SK-N-SH treated with all-trans-retinoic acid at 6 μM for 48 hours (cell line): Measurements from ENCODE around the gene AGTPBP1.
A peak's percentile ranks its signal among the peaks of the same experiment; 100 is the strongest.

Experiments
- ARNTL ChIP-seq: fragments of 450-650 bp; formaldehyde crosslinking; IDR thresholded peaks from 2 replicates; pipeline ENCODE4 v1.5.0; 2020; ENCODE audit warnings: low read depth, mild to moderate bottlenecking, moderate library complexity, borderline replicate concordance
- BACH2 ChIP-seq: fragments of 250-450 bp; sonication (Bioruptor Pico); IDR thresholded peaks from 2 replicates; pipeline ENCODE4 v1.9.0; 2021; ENCODE audit warnings: mild to moderate bottlenecking, borderline replicate concordance
- ISL1 ChIP-seq: fragments of 250-450 bp; sonication (Bioruptor Pico); IDR thresholded peaks from 2 replicates; pipeline ENCODE4 v2.1.2; 2022; ENCODE audit warnings: mild to moderate bottlenecking, moderate library complexity
- PPARA ChIP-seq: fragments of 250-450 bp; sonication (Bioruptor Pico); IDR thresholded peaks from 2 replicates; pipeline ENCODE4 v1.5.0; 2020; ENCODE audit warnings: mild to moderate bottlenecking, borderline replicate concordance
- RARB ChIP-seq: fragments of 250-450 bp; sonication (Bioruptor Pico); IDR thresholded peaks from 2 replicates; pipeline ENCODE4 v1.8.0; 2021; ENCODE audit warnings: mild to moderate bottlenecking, moderate library complexity
- TOX ChIP-seq: fragments of 250-450 bp; sonication (Bioruptor Pico); IDR thresholded peaks from 2 replicates; pipeline ENCODE4 v1.8.0; 2021; ENCODE audit warnings: mild to moderate bottlenecking, moderate library complexity, borderline replicate concordance
- ZC3H10 ChIP-seq: fragments of 250-450 bp; sonication (Bioruptor Pico); IDR thresholded peaks from 2 replicates; pipeline ENCODE4 v1.5.1; 2021; ENCODE audit warnings: mild to moderate bottlenecking, moderate library complexity
- ZFP3 ChIP-seq: fragments of 250-450 bp; sonication (Bioruptor Pico); IDR thresholded peaks from 2 replicates; pipeline ENCODE4 v1.5.0; 2020; ENCODE audit warnings: mild to moderate bottlenecking, moderate library complexity
- ZFP30 ChIP-seq: fragments of 450-650 bp; formaldehyde crosslinking; IDR thresholded peaks from 2 replicates; pipeline ENCODE4 v1.5.0; 2022; ENCODE audit warnings: mild to moderate bottlenecking, moderate library complexity
- ZNF565 ChIP-seq: fragments of 450-650 bp; formaldehyde crosslinking; conservative IDR thresholded peaks from 2 replicates; pipeline ENCODE4 v1.5.0; 2020; ENCODE audit warnings: low read depth, mild to moderate bottlenecking, moderate library complexity
- ZNF70 ChIP-seq: fragments of 450-650 bp; formaldehyde crosslinking; IDR thresholded peaks from 2 replicates; pipeline ENCODE4 v1.5.0; 2020; ENCODE audit warnings: mild to moderate bottlenecking, moderate library complexity
- TF ChIP-seq, protein P1 (sequence below): fragments of 250-450 bp; sonication (Bioruptor Pico); IDR thresholded peaks from 2 replicates; pipeline ENCODE4 v1.5.1; 2020; ENCODE audit warnings: low read depth, mild to moderate bottlenecking, moderate library complexity
- TF ChIP-seq, protein P2 (sequence below): fragments of 250-450 bp; sonication (Bioruptor Pico); IDR thresholded peaks from 2 replicates; pipeline ENCODE4 v1.8.0; 2020; ENCODE audit warnings: mild to moderate bottlenecking, moderate library complexity, borderline replicate concordance
- TF ChIP-seq, protein P3 (sequence below): fragments of 250-450 bp; sonication (Bioruptor Pico); IDR thresholded peaks from 2 replicates; pipeline ENCODE4 v1.8.0; 2021; ENCODE audit warnings: low read depth, mild to moderate bottlenecking, moderate library complexity, borderline replicate concordance

DNA sequence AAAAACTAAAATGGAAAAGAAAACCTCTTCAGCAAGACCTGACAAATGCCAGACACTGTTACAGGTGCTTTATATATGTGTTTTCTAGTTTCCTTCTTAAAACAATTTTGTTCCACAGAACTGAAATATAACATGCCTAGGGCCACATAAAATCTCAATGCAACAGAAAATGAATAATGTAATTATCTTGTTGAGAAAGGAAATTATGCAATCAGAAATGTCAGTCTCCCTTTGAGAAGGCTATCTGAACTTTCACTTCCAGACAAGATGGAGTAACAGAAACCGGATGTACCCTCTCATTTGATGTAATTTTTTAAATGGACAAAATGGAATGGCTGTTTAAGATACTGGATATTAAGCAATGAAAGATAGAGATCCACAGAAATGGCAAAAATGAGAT lies 79.2 kb downstream of the AGTPBP1 start:
- TF ChIP-seq ZFP3 (CRISPR knock-in tag) (no peak), ARNTL (CRISPR knock-in tag) (no peak), TOX (CRISPR knock-in tag) (no peak), RARB (CRISPR knock-in tag) (no peak), ZFP30 (CRISPR knock-in tag) (no peak), ZNF565 (CRISPR knock-in tag) (no peak), PPARA (CRISPR knock-in tag) (no peak), ISL1 (CRISPR knock-in tag) (peak; percentile 18; the same call in 1 of the 2 replicates), BACH2 (CRISPR knock-in tag) (no peak), ZNF70 (CRISPR knock-in tag) (no peak), ZC3H10 (CRISPR knock-in tag) (no peak)
- TF ChIP-seq, protein P1, sequence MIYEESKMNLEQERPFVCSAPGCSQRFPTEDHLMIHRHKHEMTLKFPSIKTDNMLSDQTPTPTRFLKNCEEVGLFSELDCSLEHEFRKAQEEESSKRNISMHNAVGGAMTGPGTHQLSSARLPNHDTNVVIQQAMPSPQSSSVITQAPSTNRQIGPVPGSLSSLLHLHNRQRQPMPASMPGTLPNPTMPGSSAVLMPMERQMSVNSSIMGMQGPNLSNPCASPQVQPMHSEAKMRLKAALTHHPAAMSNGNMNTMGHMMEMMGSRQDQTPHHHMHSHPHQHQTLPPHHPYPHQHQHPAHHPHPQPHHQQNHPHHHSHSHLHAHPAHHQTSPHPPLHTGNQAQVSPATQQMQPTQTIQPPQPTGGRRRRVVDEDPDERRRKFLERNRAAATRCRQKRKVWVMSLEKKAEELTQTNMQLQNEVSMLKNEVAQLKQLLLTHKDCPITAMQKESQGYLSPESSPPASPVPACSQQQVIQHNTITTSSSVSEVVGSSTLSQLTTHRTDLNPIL (CRISPR knock-in tag): no peak
- TF ChIP-seq, protein P2, sequence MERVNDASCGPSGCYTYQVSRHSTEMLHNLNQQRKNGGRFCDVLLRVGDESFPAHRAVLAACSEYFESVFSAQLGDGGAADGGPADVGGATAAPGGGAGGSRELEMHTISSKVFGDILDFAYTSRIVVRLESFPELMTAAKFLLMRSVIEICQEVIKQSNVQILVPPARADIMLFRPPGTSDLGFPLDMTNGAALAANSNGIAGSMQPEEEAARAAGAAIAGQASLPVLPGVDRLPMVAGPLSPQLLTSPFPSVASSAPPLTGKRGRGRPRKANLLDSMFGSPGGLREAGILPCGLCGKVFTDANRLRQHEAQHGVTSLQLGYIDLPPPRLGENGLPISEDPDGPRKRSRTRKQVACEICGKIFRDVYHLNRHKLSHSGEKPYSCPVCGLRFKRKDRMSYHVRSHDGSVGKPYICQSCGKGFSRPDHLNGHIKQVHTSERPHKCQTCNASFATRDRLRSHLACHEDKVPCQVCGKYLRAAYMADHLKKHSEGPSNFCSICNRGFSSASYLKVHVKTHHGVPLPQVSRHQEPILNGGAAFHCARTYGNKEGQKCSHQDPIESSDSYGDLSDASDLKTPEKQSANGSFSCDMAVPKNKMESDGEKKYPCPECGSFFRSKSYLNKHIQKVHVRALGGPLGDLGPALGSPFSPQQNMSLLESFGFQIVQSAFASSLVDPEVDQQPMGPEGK (CRISPR knock-in tag): no peak
- TF ChIP-seq, protein P3, sequence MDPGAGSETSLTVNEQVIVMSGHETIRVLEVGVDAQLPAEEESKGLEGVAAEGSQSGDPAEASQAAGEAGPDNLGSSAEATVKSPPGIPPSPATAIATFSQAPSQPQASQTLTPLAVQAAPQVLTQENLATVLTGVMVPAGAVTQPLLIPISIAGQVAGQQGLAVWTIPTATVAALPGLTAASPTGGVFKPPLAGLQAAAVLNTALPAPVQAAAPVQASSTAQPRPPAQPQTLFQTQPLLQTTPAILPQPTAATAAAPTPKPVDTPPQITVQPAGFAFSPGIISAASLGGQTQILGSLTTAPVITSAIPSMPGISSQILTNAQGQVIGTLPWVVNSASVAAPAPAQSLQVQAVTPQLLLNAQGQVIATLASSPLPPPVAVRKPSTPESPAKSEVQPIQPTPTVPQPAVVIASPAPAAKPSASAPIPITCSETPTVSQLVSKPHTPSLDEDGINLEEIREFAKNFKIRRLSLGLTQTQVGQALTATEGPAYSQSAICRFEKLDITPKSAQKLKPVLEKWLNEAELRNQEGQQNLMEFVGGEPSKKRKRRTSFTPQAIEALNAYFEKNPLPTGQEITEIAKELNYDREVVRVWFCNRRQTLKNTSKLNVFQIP (CRISPR knock-in tag): no peak
